Nephron progenitor cell (in vitro differentiated cells): ENCODE data around the gene GALNT14.

Experiments
- DNase-seq: peaks from one replicate; pipeline ENCODE4 v3.0.0; 2021
- H3K27ac Mint-ChIP-seq: 2 replicates; pipeline ENCODE4 v1.8.0; 2021; ENCODE audit warnings: mild to moderate bottlenecking, moderate library complexity, mixed read lengths
- H3K27me3 Mint-ChIP-seq: 2 replicates; pipeline ENCODE4 v1.8.0; 2021; ENCODE audit warnings: mild to moderate bottlenecking, low read depth, mixed read lengths; ENCODE audit not compliant: poor library complexity
- H3K36me3 Mint-ChIP-seq: 2 replicates; pipeline ENCODE4 v1.8.0; 2021; ENCODE audit warnings: low read depth, mixed read lengths
- H3K4me1 Mint-ChIP-seq: 2 replicates; pipeline ENCODE4 v1.8.0; 2021; ENCODE audit warnings: mixed read lengths
- H3K4me3 Mint-ChIP-seq: 2 replicates; pipeline ENCODE4 v1.8.0; 2021; ENCODE audit warnings: mild to moderate bottlenecking, moderate library complexity, mixed read lengths
- H3K9me3 Mint-ChIP-seq: 2 replicates; pipeline ENCODE4 v1.8.0; 2021; ENCODE audit warnings: mild to moderate bottlenecking, moderate library complexity, mixed read lengths
- TF ChIP-seq, protein P1 (sequence below): fragments of 200-600 bp; sonication (generic); IDR thresholded peaks from 2 replicates; pipeline ENCODE4 v1.5.0; 2021; ENCODE audit warnings: antibody characterized with exemption

Gene GALNT14

GRCh38 chr2:31016648-31017047 is 121.6 kb downstream of the GALNT14 start:
- TF ChIP-seq, protein P1, sequence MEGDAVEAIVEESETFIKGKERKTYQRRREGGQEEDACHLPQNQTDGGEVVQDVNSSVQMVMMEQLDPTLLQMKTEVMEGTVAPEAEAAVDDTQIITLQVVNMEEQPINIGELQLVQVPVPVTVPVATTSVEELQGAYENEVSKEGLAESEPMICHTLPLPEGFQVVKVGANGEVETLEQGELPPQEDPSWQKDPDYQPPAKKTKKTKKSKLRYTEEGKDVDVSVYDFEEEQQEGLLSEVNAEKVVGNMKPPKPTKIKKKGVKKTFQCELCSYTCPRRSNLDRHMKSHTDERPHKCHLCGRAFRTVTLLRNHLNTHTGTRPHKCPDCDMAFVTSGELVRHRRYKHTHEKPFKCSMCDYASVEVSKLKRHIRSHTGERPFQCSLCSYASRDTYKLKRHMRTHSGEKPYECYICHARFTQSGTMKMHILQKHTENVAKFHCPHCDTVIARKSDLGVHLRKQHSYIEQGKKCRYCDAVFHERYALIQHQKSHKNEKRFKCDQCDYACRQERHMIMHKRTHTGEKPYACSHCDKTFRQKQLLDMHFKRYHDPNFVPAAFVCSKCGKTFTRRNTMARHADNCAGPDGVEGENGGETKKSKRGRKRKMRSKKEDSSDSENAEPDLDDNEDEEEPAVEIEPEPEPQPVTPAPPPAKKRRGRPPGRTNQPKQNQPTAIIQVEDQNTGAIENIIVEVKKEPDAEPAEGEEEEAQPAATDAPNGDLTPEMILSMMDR: no peak
- peaks cover 30% of the 10 kb centered on the region for H3K27me3 Mint-ChIP-seq
- no peak overlapping the region for H3K27ac Mint-ChIP-seq
- no peak overlapping the region for H3K4me3 Mint-ChIP-seq
- no peak for DNase-seq
- H3K36me3 Mint-ChIP-seq: no peaks in the 10 kb centered on the region
- H3K4me1 Mint-ChIP-seq: peaks cover 23% of the 10 kb centered on the region
- no peaks in the 10 kb centered on the region for H3K9me3 Mint-ChIP-seq

DNA sequence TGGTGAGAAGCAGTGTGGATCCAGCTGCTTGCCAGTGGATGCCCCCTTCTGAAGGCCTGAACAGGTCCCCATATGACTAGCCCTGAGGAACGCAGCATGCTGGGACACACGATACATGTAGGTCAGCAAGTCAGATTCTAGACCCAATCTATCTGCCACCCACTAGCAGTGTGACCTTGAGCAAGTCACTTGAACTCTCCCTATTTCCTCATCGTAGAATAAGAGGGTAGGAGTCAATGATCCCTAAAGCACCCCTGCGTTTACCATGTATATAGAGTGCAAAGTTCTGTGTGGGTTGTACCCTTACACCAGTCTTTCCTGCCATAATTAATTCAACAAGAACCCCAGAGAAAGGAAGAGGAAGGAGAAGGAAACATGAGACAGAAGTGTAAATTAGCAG is 123.7 kb downstream of the GALNT14 start:
- H3K4me1 Mint-ChIP-seq: peaks cover 39% of the 10 kb centered on the region
- no peak overlapping the region for H3K4me3 Mint-ChIP-seq
- peaks cover 41% of the 10 kb centered on the region for H3K27me3 Mint-ChIP-seq
- TF ChIP-seq, protein P1: no peak
- no peak overlapping the region for H3K27ac Mint-ChIP-seq
- DNase-seq: no peak
- no peaks in the 10 kb centered on the region for H3K9me3 Mint-ChIP-seq
- no peaks in the 10 kb centered on the region for H3K36me3 Mint-ChIP-seq

GRCh38 chr2:31013301-31013700 is 124.9 kb downstream of the GALNT14 start:
- DNase-seq: no peak
- H3K27ac Mint-ChIP-seq: no peak overlapping the region
- no peaks in the 10 kb centered on the region for H3K9me3 Mint-ChIP-seq
- no peak overlapping the region for H3K4me3 Mint-ChIP-seq
- TF ChIP-seq, protein P1: no peak
- H3K4me1 Mint-ChIP-seq: peaks cover 51% of the 10 kb centered on the region
- H3K36me3 Mint-ChIP-seq: no peaks in the 10 kb centered on the region
- H3K27me3 Mint-ChIP-seq: peaks cover 48% of the 10 kb centered on the region

DNA sequence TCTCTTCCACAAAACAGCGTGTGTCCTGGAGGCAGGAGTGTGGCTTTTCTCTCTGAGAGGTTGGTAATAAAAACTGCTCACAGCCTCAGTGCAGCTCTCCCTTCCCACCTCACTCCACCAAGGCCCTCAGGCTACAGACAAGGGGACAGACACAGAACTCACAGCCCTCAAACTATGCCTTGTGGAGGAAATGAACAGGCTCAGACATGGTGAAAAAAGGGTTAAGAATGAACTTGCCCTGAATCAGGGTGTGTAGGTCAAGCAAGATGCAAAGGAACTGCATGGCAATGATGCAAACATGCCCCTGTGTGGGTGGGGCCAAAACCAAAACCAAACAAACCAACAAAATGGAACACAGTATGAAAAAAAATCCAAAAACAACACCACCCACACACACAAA is 125.8 kb downstream of the GALNT14 start:
- H3K4me1 Mint-ChIP-seq: peaks cover 60% of the 10 kb centered on the region
- H3K9me3 Mint-ChIP-seq: no peaks in the 10 kb centered on the region
- H3K27me3 Mint-ChIP-seq: peaks cover 57% of the 10 kb centered on the region
- no peak overlapping the region for H3K27ac Mint-ChIP-seq
- DNase-seq: no peak
- no peak overlapping the region for H3K4me3 Mint-ChIP-seq
- no peaks in the 10 kb centered on the region for H3K36me3 Mint-ChIP-seq
- TF ChIP-seq, protein P1: no peak

DNA sequence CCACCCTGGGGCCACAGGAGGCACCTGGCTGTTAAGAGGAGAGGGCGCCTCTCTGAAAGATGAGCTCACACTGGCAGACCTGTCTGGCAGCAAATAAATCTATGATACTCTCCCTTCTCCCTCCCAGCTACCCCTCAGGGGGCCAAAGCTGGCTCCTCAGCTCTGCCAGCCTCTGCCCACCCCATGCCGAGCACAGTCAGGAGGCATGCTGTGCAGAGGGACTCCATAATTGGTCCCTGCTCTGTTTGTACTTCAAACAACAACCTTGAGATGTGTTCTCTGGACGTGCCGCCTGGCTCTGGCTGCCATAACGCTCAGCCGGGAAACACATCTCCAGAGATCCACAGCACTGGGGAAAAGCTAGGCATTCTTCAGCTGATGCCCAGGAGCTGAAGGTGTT is 126.7 kb downstream of the GALNT14 start:
- H3K27me3 Mint-ChIP-seq: peaks cover 62% of the 10 kb centered on the region
- TF ChIP-seq, protein P1: no peak
- no peak overlapping the region for H3K4me3 Mint-ChIP-seq
- H3K4me1 Mint-ChIP-seq: peaks cover 68% of the 10 kb centered on the region
- H3K27ac Mint-ChIP-seq: no peak overlapping the region
- no peaks in the 10 kb centered on the region for H3K9me3 Mint-ChIP-seq
- H3K36me3 Mint-ChIP-seq: no peaks in the 10 kb centered on the region
- no peak for DNase-seq

GRCh38 chr2:31008561-31009114 is 129.6 kb downstream of the GALNT14 start:
- TF ChIP-seq, protein P1: no peak
- Mint-ChIP-seq H3K27ac (no peak overlapping the region), H3K4me3 (no peak overlapping the region), H3K27me3 (peaks cover 84% of the 10 kb centered on the region), H3K4me1 (peaks cover 64% of the 10 kb centered on the region), H3K9me3 (no peaks in the 10 kb centered on the region), H3K36me3 (no peaks in the 10 kb centered on the region)
- DNase-seq: peak; percentile 81
